ENCODE data around the gene FYN.

Gene FYN

GRCh38 chr6:111780393-111780792, 92.9 kb downstream of the FYN start:
- no peak overlapping the region for H3K27ac ChIP-seq
- TF ChIP-seq ZFX (IDR thresholded peaks at IDR 0.05) (no peak), CTCF (conservative IDR thresholded peaks at IDR 0.05) (no peak)

- H3K27ac ChIP-seq: no peak overlapping the region
- TF ChIP-seq CTCF (conservative IDR thresholded peaks at IDR 0.05): no peak
- TF ChIP-seq ZFX (IDR thresholded peaks at IDR 0.05): no peak
Measured at GRCh38 chr6:111779660-111780059, 93.6 kb downstream of the FYN start.

- TF ChIP-seq ZFX (IDR thresholded peaks at IDR 0.05) (no peak), CTCF (conservative IDR thresholded peaks at IDR 0.05) (no peak)
- no peak overlapping the region for H3K27ac ChIP-seq
Measured at GRCh38 chr6:111779031-111779430, 94.2 kb downstream of the FYN start.

- no peak for TF ChIP-seq CTCF (conservative IDR thresholded peaks at IDR 0.05)
- TF ChIP-seq ZFX (IDR thresholded peaks at IDR 0.05): no peak
- no peak overlapping the region for H3K27ac ChIP-seq
Measured at GRCh38 chr6:111777357-111777756, 95.9 kb downstream of the FYN start.

- H3K27ac ChIP-seq: no peak overlapping the region
- no peak for TF ChIP-seq ZFX (IDR thresholded peaks at IDR 0.05)
- no peak for TF ChIP-seq CTCF (conservative IDR thresholded peaks at IDR 0.05)
Measured at GRCh38 chr6:111776236-111777221, 96.7 kb downstream of the FYN start.

- no peak overlapping the region for H3K27ac ChIP-seq
- no peak for TF ChIP-seq CTCF (conservative IDR thresholded peaks at IDR 0.05)
- TF ChIP-seq ZFX (IDR thresholded peaks at IDR 0.05): no peak
Measured at GRCh38 chr6:111775145-111775922, 97.9 kb downstream of the FYN start.

- TF ChIP-seq ZFX (IDR thresholded peaks at IDR 0.05) (no peak), CTCF (conservative IDR thresholded peaks at IDR 0.05) (no peak)
Measured at GRCh38 chr6:111774346-111774703, 98.9 kb downstream of the FYN start.

More at GRCh38 chr6:111774346-111774703, 98.9 kb downstream of the FYN start:
- H3K27ac ChIP-seq: no peak overlapping the region

Data from C4-2B (cell line).